22Rv1 (cell line): ENCODE results near the gene BRCA1.

Experiments
- CTCF ChIP-seq: fragments of 450-650 bp; IDR thresholded peaks from 2 replicates; pipeline ENCODE4 v1.5.1; 2017; ENCODE audit warnings: mild to moderate bottlenecking
- ZFX ChIP-seq: fragments of 450-650 bp; IDR thresholded peaks from 2 replicates; pipeline ENCODE4 v1.6.1; 2017; ENCODE audit warnings: antibody characterized with exemption, borderline replicate concordance

- TF ChIP-seq CTCF (no peak), ZFX (no peak)
Measured at GRCh38 chr17:43085474-43085873, 39.7 kb downstream of the BRCA1 start.
